NAMALWA (cell line): ENCODE results near the gene WWOX.
"Not testable (repeated sequence)": the region's sequence is repeated elsewhere in the genome, so short reads cannot be mapped to it uniquely, and the experiment has no call there.

Experiments used
- DNase-seq: peaks from one replicate; pipeline ENCODE4 v3.0.0-alpha.2; 2015; ENCODE audit warnings: low spot score

Gene WWOX

DNA sequence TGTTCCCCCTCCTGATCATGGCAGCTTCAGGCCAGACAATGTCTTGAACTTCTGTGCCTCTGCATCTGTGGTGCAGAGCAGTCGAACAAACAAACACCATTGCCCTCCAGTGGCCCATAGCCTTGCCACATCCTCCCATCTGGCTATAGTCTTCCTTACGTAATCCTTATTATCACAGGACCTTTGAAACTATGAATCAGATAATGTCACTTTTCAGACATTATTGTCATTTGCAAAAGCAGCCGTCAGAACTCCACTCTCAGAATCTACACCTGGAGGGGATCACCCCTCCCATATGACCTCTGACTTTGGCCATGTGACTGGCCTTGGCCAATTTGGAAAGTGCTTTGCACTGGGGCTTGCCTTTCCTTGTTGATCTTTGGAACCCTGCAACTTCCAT, 1113.8 kb downstream of the WWOX start:
- no peak for DNase-seq

GRCh38 chr16:79215289-79215688, 1115.8 kb downstream of the WWOX start:
- DNase-seq = no peak

GRCh38 chr16:79217375-79218011, 1118.0 kb downstream of the WWOX start:
- no peak for DNase-seq

- DNase-seq = no peak
These were observed 1118.9 kb downstream of the WWOX start for GRCh38 chr16:79218351-79218750.

DNA sequence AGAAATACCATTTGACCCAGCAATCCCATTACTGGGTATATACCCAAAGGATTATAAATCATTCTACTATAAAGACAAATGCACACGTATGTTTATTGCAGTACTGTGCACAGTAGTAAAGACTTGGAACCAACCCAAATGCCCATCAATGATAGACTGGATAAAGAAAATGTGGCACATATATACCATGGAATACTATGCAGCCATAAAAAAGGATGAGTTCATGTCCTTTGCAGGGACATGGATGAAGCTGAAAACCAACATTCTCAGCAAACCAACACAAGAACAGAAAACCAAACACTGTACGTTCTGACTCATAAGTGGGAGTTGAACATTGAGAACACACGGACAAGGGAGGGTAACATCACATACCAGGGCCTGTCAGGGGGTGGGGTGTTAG, 1126.5 kb downstream of the WWOX start:
- not testable (repeated sequence) for DNase-seq

- no peak for DNase-seq
These were observed 1129.9 kb downstream of the WWOX start for GRCh38 chr16:79229361-79229760.

GRCh38 chr16:79245700-79246099, 1146.2 kb downstream of the WWOX start:
- not testable (repeated sequence) for DNase-seq

DNA sequence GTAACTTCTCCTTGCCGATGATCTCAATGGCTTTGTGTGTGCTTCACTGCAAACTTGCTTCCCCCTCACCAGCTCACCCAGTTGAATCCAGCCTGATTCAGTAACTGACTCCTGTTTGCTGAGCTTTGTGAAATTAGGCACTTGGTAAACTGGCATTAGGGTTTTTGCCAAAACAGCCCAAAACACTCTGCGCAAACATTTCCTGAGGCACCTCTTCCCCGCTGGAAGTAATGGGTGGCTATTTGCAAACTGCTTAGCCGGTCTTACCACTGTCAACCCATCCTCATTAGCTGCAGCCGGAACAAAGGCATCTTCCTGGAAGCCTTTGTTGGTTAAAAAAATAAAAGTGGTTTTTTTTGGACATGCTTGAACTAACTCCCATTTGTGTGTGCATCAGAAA, 1147.9 kb downstream of the WWOX start:
- DNase-seq = no peak

DNA sequence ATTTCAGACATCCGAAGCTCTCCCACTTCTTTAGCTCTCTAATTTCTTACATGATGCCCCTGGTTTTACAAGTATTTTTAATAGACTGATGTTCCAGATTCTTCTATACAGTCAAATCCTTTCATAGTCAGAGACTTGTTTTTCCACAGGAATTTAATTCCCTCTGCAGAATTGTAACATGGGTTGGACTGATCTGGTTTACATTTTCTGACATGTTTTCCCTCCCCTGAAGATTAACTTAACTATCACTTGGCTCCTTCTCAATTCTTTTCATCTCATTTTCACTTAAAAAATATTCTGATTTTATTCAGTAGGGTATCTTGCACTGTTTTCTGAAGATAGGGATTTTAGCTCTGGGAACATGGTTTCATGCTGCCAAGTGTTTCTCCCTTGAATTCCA, 1148.9 kb downstream of the WWOX start:
- no peak for DNase-seq

GRCh38 chr16:79250502-79251098, 1151.1 kb downstream of the WWOX start:
- DNase-seq = no peak

DNA sequence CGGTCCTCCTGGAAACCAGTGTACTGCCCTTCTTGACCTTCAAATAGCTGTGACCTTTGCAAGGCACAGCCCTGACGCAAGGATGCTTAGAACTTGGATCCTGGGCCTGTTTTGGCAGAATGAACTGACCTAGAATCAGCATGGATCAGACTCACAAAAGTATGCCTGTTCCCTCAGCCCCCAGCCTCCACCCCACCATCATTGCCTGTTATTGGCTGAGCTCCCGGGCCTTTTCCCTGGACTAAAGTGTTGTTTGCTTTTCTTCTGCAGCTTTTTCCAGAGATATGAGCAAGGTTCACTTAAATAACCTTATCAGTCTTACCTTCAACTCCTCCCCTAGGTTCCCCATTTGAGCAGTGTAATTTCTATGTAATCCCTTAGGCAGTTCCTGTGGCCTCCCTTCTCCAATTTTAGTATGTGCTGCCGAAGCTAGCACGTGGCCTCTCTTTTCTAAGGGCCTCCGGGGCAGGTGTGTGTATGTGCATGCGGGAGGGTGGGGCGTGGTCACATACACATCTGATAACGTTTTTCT, 1153.7 kb downstream of the WWOX start:
- DNase-seq = no peak

DNA sequence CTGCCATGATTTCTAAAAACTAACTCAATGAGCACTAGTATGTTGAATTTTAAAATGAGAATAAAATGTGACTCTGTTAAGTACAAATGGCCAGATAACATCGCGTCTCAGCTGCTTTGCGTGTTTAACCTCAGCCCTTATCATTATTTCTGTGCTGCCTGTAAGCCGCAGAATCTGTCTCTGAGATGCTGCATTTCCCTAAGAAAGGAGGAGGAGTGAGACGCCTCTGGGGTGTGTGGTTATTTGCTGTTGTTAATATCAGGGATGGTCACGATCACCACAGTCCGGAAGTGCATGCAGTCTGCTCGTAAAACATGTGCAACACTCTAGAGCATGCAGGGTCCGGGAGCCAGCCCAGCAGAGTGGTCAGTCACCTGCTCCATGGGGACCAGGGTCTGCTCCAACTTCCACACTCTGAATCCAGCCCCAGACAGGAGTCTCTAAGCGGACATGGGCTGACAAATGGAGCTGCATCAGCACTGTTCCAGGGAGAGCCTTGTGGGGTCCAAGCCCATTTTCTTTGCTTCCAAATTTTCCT, 1158.6 kb downstream of the WWOX start:
- no peak for DNase-seq

GRCh38 chr16:79260890-79261289, 1161.4 kb downstream of the WWOX start:
- DNase-seq = not testable (repeated sequence)

GRCh38 chr16:79261481-79261940, 1162.1 kb downstream of the WWOX start:
- peak; percentile 32 for DNase-seq

DNA sequence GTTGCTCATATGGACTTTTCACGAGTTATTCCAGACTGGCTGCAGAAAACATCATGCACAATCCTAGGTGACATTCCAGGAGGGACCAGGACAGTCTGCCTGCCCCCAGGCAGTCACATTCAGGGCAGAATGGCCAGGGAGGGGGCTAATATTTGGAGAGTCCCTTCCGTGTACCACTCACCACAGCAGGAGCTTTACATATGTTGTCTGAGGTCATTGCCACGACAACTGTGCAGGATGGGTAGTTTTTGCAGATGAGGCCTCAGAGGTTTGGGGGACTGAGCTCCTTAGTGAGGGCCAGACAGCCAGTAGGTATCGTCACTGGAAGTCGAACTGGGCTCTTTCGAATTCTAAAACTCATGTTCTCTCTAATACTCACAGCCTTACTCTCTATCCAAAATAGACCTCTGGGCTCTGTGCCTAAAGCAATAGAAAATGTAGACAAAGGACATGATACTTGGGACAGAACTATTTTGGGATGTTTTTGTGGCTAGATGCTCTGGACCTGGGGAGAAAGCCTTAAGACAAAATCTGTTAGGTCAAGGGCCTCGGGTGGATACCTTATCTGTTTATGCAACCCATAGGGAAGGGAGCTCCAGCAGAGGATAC, 1162.6 kb downstream of the WWOX start:
- no peak for DNase-seq
